B cell (primary cell): ENCODE data around the gene SETBP1. TPM values are rescaled to one million over a fixed set of nuclear protein-coding genes. Genes with fewer than 3 reads are reported as not detected.

ENCODE experiments used
- ATAC-seq: fragments of 200-7000 bp; cut with Tn5 transposase; one replicate; pipeline ENCODE4 v1.10.0; 2021; ENCODE audit warnings: low read depth, mild to moderate bottlenecking, moderate number of reproducible peaks, moderate library complexity
- CTCF ChIA-PET: fragments of 350-600 bp; sonication (Branson Sonifier 250); formaldehyde crosslinking; loops from one replicate; lab custom pipeline; 2021; ENCODE audit warnings: antibody characterized with exemption, inconsistent platforms; lab: Charles Lee
- POLR2A ChIA-PET: fragments of 350-600 bp; sonication (Branson Sonifier 250); formaldehyde crosslinking; loops from one replicate; lab custom pipeline; 2021; ENCODE audit warnings: antibody characterized with exemption; lab: Charles Lee
- DNase-seq: peaks from one replicate; pipeline ENCODE4 v3.0.0; 2013
- H2AFZ ChIP-seq: 2 replicates; pipeline ENCODE4 v1.6.1; 2012; ENCODE audit warnings: mild to moderate bottlenecking, low read depth, low read length; ENCODE audit not compliant: insufficient read depth, poor library complexity, severe bottlenecking
- H3K27ac ChIP-seq, 2 donors: 1 replicate in 1 of 2; 2 replicates in 1 of 2; pipeline ENCODE4 v1.5.1; 2012 to 2013; ENCODE audit warnings: low read length in 2 of 2, mild to moderate bottlenecking in 2 of 2, moderate library complexity in 1 of 2
- H3K27me3 ChIP-seq, 4 experiments: fragments of 200-600 bp in 1 of 4; sonication (generic) in 1 of 4; replicated peaks in 1 of 4; 1 replicate in 2 of 4; 2 replicates in 2 of 4; pipeline versions ENCODE4 v1.6.1 to v1.7.0; 2013 to 2016; ENCODE audit warnings: low read length in 3 of 4, mild to moderate bottlenecking in 2 of 4, mixed read lengths in 1 of 4, moderate library complexity in 1 of 4; ENCODE audit not compliant: insufficient read depth in 4 of 4, control insufficient read depth in 3 of 4; ENCODE audit errors: control extremely low read depth in 1 of 4
- H3K36me3 ChIP-seq, 2 experiments: replicated peaks in 1 of 2; 1 replicate in 1 of 2; 2 replicates in 1 of 2; pipeline versions ENCODE4 v1.6.1 to v1.7.1; 2013; ENCODE audit warnings: low read length in 1 of 2; ENCODE audit not compliant: insufficient read depth in 2 of 2, control insufficient read depth in 1 of 2; ENCODE audit errors: control extremely low read depth in 1 of 2, extremely low read depth in 1 of 2
- H3K4me1 ChIP-seq, 2 donors: fragments of 200-600 bp in 1 of 2; sonication (generic) in 1 of 2; 1 replicate in 1 of 2; 2 replicates in 1 of 2; pipeline versions ENCODE4 v1.5.1 to v1.6.1; 2013 to 2017; ENCODE audit warnings: low read length in 2 of 2; ENCODE audit not compliant: control insufficient read depth in 2 of 2, insufficient read depth in 2 of 2
- H3K4me2 ChIP-seq: replicated peaks from 2 replicates; pipeline ENCODE3; 2012; ENCODE audit warnings: mild to moderate bottlenecking, low read depth, low read length; ENCODE audit not compliant: poor library complexity, severe bottlenecking
- H3K4me3 ChIP-seq, 5 experiments: fragments of 200-600 bp in 1 of 5; sonication (generic) in 1 of 5; 1 replicate in 3 of 5; 2 replicates in 2 of 5; pipeline versions ENCODE4 v1.5.1 to v1.7.0; 2011 to 2016; ENCODE audit warnings: low read length in 4 of 5, mild to moderate bottlenecking in 4 of 5, low read depth in 2 of 5, control low read depth in 1 of 5, moderate library complexity in 1 of 5; ENCODE audit not compliant: insufficient read depth in 1 of 5; ENCODE audit errors: control extremely low read depth in 1 of 5, extremely low read depth in 1 of 5
- H3K79me2 ChIP-seq: fragments of 200-600 bp; sonication (generic); one replicate; pipeline ENCODE4 v1.6.0; 2016; ENCODE audit warnings: low read length; ENCODE audit not compliant: control insufficient read depth, insufficient read depth
- H3K9ac ChIP-seq: fragments of 200-600 bp; sonication (generic); 2 replicates; pipeline ENCODE4 v1.6.1; 2017; ENCODE audit warnings: mild to moderate bottlenecking, low read length, moderate library complexity
- H3K9me3 ChIP-seq, 3 donors: one replicate each; pipeline versions ENCODE4 v1.6.1 to v1.7.1; 2013; ENCODE audit warnings: low read length in 2 of 3; ENCODE audit not compliant: control insufficient read depth in 2 of 3, insufficient read depth in 1 of 3; ENCODE audit errors: control extremely low read depth in 1 of 3
- H4K20me1 ChIP-seq: 2 replicates; pipeline ENCODE4 v1.6.0; 2012; ENCODE audit warnings: mild to moderate bottlenecking, low read length; ENCODE audit not compliant: insufficient read depth, control insufficient read depth, poor library complexity, severe bottlenecking
- H3K27ac Mint-ChIP-seq: one replicate; pipeline ENCODE4 v1.8.0; 2021; ENCODE audit warnings: mixed read lengths
- H3K27me3 Mint-ChIP-seq: one replicate; pipeline ENCODE4 v1.8.0; 2021; ENCODE audit warnings: mixed read lengths
- H3K4me1 Mint-ChIP-seq: one replicate; pipeline ENCODE4 v1.8.0; 2021; ENCODE audit warnings: mixed read lengths
- H3K4me3 Mint-ChIP-seq: one replicate; pipeline ENCODE4 v1.8.0; 2021; ENCODE audit warnings: mixed read lengths
- H3K9me3 Mint-ChIP-seq: one replicate; pipeline ENCODE4 v1.8.0; 2022; ENCODE audit warnings: mixed read lengths; ENCODE audit not compliant: insufficient read depth
- EZH2 ChIP-seq: IDR thresholded peaks from 2 replicates; pipeline ENCODE4 v1.6.1; 2012; ENCODE audit warnings: borderline replicate concordance, low read depth, mild to moderate bottlenecking, moderate library complexity, low read length; ENCODE audit not compliant: insufficient read depth, poor library complexity, severe bottlenecking
- WGBS: methylation state at CpG from one replicate; pipeline ENCODE4 v1.1.5; 2013; ENCODE audit warnings: missing lambda C conversion rate; ENCODE audit not compliant: insufficient coverage; 5-methylcytosine and 5-hydroxymethylcytosine counted together
- intact Hi-C: fragments of 100-400 bp; cut with micrococcal nuclease; formaldehyde crosslinking; loops from one replicate; pipeline ENCODE4 v1.10.0; 2022
- polyA plus RNA-seq: library from polyadenylated mRNA; depleted of rRNA; stranded (reverse); fragments of >200 nt; gene quantifications from 2 replicates; pipeline ENCODE4 v1.2.3, GENCODE V29; 2012
- total RNA-seq, 2 donors: library from RNA; stranded (reverse); fragments of 120-200 nt in 1 of 2; gene quantifications; 1 replicate in 1 of 2; 2 replicates in 1 of 2; pipeline versions ENCODE4 v1.2.3 to v1.2.4, GENCODE V29; 2013 to 2022
- TF ChIP-seq, protein P1 (sequence below): fragments of 200-600 bp; IDR thresholded peaks from one replicate; pipeline ENCODE4 v1.8.0; 2022; ENCODE audit warnings: antibody characterized with exemption, mild to moderate bottlenecking

SETBP1 gene
- total and polyA plus RNA-seq, 2 donors (not counting 1 experiment from before 2014, with no cell fraction given) = 15.1 to 129 TPM

DNA sequence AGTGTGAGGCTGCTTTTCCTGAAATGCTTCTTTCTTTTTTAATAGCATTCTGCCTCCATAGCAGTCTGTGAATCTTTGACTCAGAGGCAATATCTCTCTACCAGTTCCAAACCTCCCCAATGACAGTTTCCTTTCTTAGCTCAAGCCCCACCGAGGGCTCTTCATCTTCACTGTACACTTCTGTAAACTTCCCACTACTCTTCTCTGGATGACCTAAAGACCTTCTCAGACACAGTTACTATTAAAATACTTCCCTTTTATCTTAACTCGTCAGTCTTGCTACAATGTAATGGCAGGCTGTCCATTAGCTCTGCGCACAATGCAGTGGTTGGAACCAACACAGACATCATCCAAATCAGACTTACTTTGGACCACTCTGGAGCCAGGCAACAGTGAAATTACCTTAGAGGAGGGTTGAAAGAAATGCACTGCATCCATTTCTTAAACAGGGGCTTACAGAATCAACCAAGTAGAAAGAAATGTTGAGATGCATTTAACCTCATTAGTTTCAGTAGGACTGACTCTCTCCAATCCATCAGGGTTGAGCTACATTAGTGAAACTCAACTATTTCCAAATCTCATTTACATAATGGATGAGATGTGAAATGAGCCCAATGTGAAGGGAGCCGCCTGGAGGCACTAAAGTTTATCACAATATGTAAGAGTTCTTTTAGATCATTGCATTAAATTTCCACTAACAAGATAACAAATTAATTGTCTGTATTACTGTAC lies 343.8 kb downstream of the SETBP1 start:
- TF ChIP-seq EZH2 = no peak
- TF ChIP-seq, protein P1, sequence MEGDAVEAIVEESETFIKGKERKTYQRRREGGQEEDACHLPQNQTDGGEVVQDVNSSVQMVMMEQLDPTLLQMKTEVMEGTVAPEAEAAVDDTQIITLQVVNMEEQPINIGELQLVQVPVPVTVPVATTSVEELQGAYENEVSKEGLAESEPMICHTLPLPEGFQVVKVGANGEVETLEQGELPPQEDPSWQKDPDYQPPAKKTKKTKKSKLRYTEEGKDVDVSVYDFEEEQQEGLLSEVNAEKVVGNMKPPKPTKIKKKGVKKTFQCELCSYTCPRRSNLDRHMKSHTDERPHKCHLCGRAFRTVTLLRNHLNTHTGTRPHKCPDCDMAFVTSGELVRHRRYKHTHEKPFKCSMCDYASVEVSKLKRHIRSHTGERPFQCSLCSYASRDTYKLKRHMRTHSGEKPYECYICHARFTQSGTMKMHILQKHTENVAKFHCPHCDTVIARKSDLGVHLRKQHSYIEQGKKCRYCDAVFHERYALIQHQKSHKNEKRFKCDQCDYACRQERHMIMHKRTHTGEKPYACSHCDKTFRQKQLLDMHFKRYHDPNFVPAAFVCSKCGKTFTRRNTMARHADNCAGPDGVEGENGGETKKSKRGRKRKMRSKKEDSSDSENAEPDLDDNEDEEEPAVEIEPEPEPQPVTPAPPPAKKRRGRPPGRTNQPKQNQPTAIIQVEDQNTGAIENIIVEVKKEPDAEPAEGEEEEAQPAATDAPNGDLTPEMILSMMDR = no peak
- Histone ChIP-seq H3K36me3 (peaks cover 0 to 4% of the 10 kb centered on the region in 2 experiments), H3K79me2 (peaks cover 5% of the 10 kb centered on the region), H3K9me3 (peaks cover 0 to 2% (median 0%) of the 10 kb centered on the region in 3 donors), H3K27me3 (no peaks in the 10 kb centered on the region), H4K20me1 (peaks cover 7% of the 10 kb centered on the region), H3K4me3 (no peak overlapping the region), H3K4me1 (peaks cover 14 to 21% of the 10 kb centered on the region in 2 donors), H2AFZ (no peak overlapping the region), H3K4me2 (no peak overlapping the region), H3K9ac (no peak overlapping the region), H3K27ac (no peak overlapping the region)
- WGBS = 14% methylated on average over 1 of the region's 4 CpGs
- Mint-ChIP-seq H3K9me3 (no peaks in the 10 kb centered on the region), H3K27me3 (no peaks in the 10 kb centered on the region), H3K4me1 (peaks cover 30% of the 10 kb centered on the region), H3K27ac (peak overlapping the region; percentile 2), H3K4me3 (no peak overlapping the region)
- no peak for ATAC-seq
- no peak for DNase-seq
- POLR2A ChIA-PET = no interaction called here
- CTCF ChIA-PET = interaction anchor here (1.5 to 2.9 kb wide), 2 partner anchors 188 to 346 kb away, joined by 5 to 9 read pairs; no protein-coding TSS in a partner anchor
- intact Hi-C loops = loop anchor here (10.0 kb wide), 1 partner anchor 340 kb away; the partner anchor contains the start of gene SETBP1

DNA sequence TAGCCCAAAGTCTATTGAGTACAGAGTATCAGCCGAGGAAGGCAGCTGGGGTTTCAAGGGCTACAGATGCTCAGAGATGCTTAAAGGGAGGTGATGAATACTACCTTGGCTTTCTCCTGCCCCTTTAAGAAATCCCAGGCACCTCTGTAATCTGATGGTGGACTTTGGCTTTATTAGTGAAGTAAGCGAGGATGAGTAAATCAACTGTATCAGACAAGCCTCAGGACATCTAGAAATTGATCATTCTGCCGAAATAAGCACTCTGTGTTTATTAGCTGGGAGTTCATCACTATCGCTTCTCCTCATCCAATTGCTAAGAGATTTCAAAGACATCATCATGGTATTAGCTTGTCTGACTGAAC lies 344.4 kb downstream of the SETBP1 start:
- H3K27me3 ChIP-seq = no peaks in the 10 kb centered on the region
- no peak overlapping the region for H3K4me3 ChIP-seq
- H4K20me1 ChIP-seq = peaks cover 7% of the 10 kb centered on the region
- Mint-ChIP-seq H3K27me3 (no peaks in the 10 kb centered on the region), H3K9me3 (no peaks in the 10 kb centered on the region), H3K4me1 (peaks cover 32% of the 10 kb centered on the region), H3K4me3 (no peak overlapping the region), H3K27ac (no peak overlapping the region)
- H3K9ac ChIP-seq = no peak overlapping the region
- POLR2A ChIA-PET = no interaction called here
- ATAC-seq = no peak
- H3K9me3 ChIP-seq = peaks cover 0 to 2% (median 0%) of the 10 kb centered on the region in 3 donors
- H3K79me2 ChIP-seq = peaks cover 5% of the 10 kb centered on the region
- CTCF ChIA-PET = interaction anchor here (1.5 to 2.9 kb wide), 2 partner anchors 188 to 347 kb away, joined by 5 to 9 read pairs; no protein-coding TSS in a partner anchor
- H2AFZ ChIP-seq = no peak overlapping the region
- peaks cover 0 to 4% of the 10 kb centered on the region in 2 experiments for H3K36me3 ChIP-seq
- H3K4me2 ChIP-seq = no peak overlapping the region
- WGBS = 100% methylated on average over 2 of the region's 4 CpGs
- intact Hi-C loops = loop anchor here (10.0 kb wide), 1 partner anchor 340 kb away; the partner anchor contains the start of gene SETBP1
- H3K4me1 ChIP-seq = peaks cover 14 to 21% of the 10 kb centered on the region in 2 donors
- no peak for TF ChIP-seq EZH2
- TF ChIP-seq, protein P1 = no peak
- H3K27ac ChIP-seq = no peak overlapping the region
- no peak for DNase-seq
